Fibroblast of the conjunctiva (primary cell): ENCODE measurements around the gene ARID4A.
A peak's percentile ranks its signal among the peaks of the same experiment; 100 is the strongest.
"Not testable (repeated sequence)": the region's sequence is repeated elsewhere in the genome, so short reads cannot be mapped to it uniquely, and the experiment has no call there.

Experiments used
- DNase-seq: peaks from one replicate; pipeline ENCODE4 v3.0.0-alpha.2; 2010; ENCODE audit warnings: low read depth

ARID4A gene

DNA sequence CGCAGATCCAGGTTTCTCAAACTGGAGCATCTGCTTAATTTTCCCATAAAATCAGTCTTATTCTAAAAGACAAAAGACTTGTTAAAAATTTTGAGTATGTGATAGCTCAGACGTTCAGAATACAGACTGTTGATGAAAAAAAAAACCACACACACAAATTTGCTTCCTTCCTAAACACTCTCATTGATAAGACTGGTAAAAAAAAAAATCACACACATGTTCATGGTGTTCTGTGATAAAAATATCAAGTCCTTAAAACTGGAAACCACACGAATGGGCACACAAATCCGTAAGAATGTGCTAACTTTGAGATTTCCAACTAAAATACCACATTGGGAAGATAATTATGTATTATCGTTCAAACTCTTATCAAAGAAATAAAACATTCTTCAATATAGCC is 6.7 kb upstream of the ARID4A start:
- DNase-seq: no peak

DNA sequence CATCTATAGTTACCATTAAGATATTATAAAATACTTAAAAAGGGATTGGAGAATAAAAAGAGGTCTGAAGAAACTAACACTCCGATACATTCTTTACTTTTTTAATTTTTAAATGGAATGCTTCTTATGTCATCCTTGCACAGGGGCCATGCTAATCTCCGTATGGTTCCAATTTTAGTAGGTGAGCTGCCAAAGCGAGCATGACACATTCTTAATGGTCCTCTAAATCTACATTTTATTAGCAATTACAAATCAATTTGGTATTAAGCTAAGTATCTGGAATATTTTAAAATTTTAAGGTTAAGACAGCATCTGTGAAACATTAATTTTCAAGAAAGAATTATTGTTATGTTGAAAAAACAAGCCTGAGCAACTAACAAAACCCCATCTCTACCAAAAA is 6.2 kb upstream of the ARID4A start:
- no peak for DNase-seq

DNA sequence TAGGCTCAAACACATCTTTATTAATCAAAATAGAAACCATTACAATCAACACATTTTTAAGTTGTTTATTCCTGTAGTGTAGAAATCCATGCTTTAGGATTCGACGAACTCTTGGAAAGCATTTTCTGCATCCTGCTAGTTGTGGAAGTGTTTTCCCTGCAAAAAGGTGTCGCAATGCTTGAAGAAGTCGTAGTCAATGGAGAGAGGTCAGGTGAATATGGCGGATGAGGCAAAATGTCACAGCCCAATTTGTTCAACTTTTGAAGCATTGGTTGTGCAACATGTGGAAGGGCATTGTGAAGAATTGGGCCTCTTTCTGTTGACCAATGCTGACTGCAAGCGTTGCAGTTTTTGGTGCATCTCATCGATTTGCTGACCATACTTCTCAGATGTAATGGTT is 4.2 kb upstream of the ARID4A start:
- DNase-seq: no peak

DNA sequence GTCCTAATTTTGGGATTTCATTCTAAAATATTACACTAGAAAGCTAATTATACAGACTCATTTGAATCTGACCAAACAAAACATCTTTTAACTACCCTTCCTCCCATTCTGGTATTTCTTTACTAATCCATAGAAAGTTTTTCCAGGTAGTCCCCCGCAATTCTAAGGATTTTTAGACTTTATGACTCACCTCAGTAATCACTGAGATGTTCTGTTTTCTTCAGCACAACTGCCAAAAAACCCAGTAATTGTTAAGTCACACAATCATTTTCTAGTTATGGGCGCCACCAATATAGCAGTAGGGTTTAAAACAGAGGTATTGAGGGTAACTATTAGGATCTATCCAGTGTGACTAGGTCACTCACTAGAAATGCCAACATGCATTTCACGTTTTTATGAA is 1.6 kb upstream of the ARID4A start:
- no peak for DNase-seq

DNA sequence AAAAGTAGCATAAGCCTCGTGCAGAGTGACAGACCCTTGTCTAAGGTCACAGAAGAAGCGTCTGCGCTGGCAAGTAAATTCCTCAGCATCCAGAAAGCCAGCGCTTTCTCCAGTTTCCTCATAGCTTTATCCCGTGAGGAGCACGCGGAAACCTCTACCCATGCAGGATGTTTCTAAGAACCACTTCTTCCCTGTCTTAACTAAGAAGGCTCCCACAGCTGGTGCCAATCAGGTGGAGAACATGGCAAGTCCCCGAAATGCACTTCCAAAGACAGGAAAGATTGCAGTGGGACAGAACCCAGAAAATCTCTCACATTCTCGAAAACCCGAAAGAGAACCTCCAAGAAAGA is 968 bp upstream of the ARID4A start:
- DNase-seq: peak; percentile 6

DNA sequence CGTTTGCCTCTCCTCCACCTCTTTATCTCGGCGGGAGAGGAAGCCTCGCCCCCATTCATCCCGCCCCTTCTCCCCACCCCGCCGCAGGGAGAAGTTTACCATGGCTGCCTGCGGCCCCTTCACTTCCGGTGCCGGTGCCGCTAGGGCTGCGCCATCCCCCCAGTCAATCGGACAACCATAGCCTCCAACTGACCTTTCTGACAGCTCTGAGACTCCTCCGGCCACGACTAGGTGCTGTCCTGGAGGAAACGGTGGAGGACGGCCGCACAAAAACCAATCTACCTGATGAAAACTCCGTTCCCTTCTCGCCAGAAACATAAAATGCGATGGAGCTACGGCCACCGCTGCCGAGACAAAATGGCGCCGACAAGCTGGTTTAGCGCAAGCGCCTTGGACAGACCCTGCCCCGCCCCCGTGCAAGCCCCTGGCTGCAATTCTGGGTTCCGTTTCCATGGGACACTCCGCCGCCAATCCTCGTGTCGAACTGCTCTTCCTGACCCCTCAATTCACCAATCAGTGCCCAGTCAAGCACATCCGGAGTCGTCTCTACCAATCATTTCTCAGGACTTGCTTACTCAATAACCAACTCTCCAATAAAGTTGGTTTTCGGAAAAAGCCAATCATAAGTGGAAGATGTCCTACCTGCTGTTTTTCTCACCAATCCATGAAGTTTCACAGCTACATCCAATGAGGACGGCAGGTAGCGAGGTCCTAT is 436 bp upstream of the ARID4A start:
- peak; percentile 100 for DNase-seq

DNA sequence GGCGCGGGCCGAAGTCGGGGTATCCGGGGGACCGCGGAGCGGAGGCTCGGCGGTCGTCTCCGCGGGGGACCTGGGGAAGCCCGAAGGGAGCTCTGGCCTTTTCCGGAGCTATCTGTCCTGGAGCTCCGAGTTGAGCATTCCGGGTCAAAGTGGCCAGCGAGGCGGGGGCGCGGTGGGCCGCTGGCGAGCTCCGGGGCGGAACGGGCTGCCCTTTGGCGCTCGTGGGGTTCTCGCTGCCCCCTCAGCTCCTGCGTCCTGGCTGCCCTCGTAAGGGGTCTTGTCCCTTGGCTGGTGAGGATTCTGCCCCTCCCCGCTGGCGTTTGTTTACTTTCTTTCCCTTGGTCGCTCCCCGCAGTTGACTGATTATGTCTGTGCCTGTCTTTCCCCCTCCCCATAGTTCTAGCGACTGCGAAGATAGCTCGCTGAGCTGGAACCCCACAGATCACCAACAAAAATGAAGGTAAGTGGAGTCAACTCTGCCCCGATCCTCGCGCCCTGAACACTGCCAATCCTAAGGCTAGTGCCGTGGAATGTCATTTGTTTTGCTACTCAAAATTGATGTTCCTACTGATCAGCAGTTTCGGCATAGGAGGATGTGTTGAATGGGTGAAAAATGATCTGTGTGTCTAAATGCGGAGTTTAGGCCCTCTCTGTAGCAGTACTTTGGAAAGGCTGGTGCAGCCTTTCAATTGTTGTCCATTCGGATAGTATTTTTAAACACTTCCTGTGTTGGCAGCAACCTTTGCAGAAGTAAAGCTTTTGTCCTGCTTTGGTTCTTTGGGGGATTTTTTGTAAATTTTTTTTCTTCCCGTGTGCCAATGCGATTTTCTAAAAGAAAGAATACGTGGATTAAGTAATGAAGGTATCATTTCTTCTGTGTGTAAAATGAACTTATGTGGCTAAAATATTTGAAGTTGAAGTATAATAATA is 1.3 kb downstream of the ARID4A start:
- DNase-seq: no peak

DNA sequence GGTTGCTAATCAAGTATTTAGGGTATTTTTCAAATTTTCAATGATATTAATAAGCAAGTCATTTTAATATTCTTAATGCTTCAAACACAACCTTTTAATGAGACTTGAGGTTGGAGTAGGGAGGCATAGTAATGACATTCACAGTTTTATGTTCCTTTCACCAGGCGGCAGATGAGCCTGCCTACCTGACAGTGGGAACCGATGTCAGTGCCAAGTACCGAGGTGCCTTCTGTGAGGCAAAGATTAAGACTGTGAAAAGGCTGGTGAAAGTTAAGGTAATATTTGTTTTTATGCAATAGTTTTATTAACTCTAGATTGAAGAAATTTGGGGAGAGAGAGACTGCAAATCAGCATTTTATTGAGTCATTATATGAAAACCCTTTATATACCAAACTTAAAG is 3.1 kb downstream of the ARID4A start:
- no peak for DNase-seq

DNA sequence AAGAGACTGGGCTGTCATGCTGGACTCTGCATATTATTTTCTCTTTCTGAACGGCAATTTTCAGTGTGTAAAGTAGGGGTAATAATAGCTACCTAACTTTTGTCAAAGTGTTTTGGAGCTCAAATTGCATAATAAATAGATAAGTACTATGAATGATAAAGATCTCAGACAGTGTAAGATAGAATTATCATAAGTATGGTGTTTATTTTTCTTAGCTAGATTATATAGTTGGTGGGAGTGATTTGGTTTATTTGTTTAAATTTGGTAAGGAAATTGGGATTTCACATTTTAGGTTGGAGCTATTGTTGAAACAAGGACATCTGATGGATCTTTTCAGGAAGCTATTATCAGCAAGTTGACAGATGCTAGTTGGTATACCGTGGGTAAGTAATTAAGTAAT is 7.4 kb downstream of the ARID4A start:
- no peak for DNase-seq

DNA sequence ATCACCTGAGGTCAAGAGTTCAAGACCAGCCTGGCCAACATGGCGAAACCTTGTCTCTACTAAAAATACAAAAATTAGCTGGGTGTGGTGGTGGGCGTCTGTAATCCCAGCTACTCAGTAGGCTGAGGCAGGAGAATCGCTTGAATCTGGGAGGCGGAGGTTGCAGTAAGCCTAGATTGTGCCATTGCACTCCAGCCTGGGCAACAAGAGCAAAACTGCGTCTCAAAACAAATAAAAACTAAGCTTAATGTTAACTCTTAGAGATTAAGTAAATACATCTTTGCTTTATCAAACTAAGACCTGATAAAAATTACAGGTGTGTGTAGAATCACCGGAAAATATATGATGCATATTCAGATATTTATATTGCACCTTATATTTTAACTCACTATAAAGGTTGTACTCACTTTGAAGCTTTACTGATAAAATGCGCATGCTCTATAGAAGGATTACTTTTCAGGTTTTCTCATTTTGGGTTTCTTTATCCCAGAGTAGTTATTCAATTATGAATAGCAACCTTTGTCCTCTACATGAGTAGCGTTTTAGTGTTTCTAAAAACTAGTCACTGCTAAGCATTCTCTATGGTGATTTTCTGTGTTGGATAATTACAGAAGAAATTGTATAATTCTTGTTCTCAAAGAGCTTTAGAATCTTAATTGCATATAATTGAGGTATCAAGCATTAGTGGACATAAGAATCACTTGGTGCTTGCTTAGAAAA is 9.4 kb downstream of the ARID4A start:
- DNase-seq: no peak

DNA sequence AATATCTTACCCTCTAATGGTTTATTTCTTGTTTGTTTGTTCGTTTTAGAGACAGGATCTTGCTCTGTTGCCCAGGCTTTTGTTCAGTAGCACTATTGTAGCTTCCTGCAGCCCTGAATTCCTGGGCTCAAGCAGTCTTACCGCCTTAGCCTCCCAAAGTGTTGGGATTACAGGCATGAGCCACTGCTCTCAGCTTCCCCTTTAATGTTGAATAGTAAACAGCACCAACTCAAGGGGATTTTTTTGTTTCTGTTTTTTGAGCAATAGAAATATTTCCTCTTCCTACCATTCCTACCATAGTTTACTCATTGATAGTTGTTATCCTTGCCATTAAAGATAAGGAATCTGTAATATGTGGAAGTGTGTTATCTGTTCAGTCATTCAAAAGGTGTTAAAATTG is 10.7 kb downstream of the ARID4A start:
- no peak for DNase-seq

DNA sequence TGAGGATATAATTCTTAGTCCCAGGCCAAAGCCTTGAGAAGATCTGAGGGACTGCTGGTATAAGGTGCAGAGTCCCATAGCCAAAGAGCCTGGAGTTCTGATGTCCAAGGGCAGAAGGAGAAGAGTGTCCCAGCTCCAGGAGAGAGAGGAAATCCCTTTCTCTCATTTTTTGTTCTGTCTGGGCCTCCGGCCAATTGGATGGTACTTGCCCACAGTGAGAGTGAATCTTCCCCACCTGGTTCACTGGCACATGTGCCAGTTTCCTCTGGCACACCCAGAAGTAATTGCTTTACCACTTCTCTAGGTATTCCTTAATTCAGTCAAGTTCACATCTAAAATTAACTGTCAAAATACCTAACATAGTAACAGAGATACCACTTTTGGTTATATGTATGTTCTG is 15.3 kb downstream of the ARID4A start:
- DNase-seq: no peak

DNA sequence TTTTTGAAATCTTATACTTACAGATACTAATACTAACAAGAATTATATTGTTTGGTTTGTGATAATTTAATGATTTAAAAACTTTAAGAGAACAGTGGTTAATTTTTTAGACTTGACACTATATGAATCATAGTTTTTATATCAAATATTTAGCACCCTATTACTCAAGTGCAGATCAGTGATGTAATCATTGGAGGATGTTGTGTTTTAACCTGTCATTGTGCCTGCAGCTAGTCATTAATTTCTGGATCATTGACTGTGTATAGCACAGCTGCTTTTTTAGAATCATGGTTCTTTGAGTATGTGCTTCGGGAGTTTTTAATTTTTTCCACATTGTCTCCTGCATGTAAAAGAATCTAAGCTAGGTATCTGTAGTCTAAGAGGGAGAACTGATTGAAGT is 17.3 kb downstream of the ARID4A start:
- no peak for DNase-seq

DNA sequence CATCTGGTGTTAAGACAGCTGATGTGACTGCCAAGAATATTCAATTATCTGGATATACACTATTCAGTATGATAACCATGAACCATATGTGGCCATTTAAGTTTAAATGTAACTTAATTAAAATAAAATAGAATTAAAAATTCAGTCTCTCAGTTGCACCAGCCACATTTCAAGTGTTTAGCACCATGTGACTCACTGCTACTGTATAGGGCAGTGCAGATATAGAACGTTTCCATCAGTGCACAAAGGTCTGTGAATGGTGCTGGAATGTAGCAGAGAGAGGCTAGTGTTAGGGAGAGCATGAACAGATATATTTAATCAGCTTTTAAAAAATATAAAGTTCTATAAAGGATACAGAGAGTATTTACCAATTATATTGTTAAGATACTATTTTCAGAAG is 28.7 kb downstream of the ARID4A start:
- DNase-seq: no peak

DNA sequence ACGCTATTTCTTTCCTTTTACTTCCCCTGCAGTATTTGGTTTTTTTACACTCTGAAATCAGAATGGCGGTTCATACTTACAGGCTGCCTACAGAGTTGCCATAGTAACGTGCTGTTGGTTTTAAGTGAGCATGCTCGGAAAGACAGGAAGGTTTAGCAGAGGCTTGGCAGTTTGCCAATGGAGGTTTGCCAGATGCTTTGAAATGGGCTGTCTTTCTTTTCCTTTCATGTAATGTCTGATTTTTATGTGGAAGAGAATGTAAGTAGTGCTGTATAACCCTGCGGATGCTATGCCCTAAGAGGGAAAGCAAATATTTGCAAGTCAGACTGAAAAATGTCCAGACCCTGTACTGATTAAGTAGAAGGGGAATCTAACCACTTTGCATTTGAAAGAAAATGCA is 32.8 kb downstream of the ARID4A start:
- peak; percentile 99 for DNase-seq

DNA sequence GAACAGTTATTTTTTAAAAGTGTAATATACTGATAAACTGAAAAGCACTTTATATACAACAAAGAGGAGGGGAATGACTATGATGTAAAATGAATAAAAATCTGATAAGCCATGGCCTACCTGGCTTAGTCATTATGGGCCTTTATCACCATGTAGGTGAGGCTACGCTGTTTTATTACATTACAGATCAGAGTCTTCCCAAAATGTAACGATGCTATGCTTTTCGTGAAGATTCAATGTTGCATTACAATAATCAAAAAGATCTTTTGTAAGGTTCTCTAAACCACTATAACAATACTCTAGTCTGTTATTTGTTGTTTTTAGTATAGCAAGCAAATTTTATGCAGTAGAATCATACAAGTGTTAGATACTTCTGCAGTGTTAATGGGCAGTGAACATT is 34.2 kb downstream of the ARID4A start:
- no peak for DNase-seq

DNA sequence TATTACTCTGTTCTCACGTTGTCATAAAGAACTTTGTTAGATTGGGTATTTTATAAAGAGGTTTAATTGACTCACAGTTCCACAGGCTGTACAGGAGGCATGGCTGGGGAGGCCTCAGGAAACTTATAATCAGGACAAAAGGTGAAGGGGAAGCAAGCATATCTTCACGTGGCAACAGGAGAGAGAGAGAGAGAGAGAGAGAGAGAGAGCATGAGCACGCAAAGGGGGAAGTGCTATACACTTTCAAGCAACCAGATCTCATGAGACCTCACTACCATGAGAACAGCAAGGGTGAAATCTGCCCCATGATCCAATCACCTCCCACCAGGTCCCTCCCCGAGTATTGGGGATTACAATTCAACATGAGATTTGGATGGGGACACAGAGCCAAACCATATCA is 41.3 kb downstream of the ARID4A start:
- DNase-seq: not testable (repeated sequence)

DNA sequence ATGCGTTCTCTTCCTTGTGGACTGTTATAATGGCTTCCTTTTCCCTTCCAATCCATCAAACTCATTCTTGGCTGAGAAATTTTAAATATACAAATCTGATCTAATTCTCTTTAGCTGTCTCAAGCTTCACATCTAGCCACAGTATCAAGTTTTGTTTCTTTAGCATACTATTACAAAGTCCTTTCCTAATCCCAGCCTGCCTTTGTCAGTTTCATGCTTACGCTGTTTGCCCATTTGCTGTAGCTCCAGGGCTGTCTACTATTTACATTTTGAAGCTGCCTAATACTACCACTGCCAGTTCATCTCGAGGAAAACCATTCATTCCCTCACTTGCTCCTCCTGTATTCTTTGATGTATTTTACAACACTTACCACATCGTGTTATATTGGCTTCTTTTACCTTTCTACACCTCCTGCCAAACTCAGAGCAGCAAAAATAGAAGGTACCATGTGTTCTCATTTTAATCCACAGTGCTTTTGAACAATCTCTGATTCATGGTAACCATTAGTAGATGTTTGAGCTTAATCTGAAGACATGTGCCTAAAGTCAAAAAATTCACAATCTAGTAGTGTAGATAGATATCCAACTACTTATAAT is 42.9 kb downstream of the ARID4A start:
- DNase-seq: no peak

DNA sequence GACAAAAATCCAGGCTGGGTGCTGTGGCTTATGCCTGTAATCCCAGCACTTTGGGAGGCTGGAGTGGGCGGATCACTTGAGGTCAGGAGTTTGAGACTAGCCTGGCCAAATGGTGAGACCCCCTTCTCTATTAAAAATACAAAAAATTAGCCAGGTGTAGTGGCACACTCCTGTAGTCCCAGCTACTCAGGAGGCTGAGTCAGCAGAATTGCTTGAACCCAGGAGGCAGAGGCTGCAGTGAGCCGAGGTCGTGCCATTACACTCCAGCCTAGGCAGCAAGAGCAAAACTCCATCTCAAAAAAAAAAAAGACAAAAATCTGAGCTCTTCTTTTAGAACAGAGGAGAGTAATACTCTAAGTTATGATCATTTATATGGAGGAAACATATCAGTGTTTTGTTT is 45.2 kb downstream of the ARID4A start:
- not testable (repeated sequence) for DNase-seq

DNA sequence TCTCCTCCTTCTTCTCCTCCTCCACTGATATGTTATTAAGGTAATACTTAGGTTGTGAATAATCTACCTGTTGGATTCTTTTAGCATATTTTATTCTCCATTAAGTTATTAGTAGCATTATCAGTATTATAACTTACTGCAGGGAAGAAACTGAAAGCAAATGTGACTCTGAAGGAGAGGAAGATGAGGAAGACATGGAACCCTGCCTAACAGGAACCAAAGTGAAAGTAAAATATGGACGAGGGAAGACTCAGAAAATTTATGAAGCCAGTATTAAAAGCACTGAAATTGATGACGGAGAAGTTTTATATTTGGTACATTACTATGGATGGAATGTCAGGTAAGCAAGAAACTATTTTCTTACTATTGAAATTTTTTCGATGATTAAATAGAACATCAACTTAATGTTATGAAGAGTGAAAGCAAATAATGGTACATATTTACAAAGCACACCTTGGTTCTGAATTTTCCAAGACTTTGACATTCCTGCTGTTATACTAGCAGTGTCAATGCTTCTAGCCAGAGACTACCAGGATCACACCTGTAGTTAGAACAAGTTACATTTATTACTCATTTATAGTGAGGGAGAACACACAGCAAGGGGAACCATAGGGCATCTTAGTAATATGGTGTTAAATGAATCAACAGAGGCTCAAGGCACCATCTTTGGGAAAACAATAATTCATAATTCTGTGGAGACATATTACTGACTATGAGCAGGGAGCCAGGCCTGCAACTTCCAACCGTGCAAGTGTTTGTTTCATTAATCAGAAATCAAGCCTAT is 55.4 kb downstream of the ARID4A start:
- no peak for DNase-seq

DNA sequence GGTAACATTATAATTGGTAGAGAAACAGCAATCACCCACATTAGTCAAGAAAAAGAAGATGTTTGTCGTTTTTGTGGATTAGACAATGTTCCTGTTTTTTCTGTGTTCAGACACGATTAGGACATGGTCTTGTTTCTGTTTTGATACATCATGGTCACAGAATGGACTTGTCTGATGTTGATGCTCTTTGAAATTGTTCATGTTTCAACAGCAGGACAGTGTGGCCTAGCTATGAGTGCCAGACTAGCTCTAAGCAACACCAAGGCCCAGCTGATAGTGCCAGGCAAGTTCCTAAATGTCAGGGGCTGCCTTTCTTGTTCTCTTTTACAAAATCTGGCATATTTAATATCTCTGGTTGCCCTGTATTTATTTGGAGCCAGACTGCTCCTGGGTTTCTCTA is 56.5 kb downstream of the ARID4A start:
- DNase-seq: no peak

DNA sequence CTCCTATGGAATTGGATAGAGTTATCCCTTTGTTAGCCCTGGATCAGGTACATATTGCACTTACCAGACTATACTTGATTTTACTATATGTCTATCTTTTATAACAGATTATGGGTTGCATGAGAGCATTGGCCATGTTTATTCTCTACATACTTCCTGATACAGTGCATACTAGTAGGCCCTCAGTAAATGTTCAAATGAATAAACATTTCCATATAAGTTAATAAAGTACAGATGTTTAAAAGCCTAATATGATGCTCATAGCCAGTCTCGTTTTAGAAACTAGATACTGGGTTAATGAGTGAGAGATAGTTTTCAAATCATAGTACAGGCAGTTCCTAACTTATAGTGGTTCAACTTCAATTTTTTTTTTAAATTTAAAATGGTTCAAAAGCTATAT is 57.9 kb downstream of the ARID4A start:
- no peak for DNase-seq
